Muscle of leg (tissue), 11 donors: ENCODE data around the gene WEE1. TPM values are rescaled to one million over a fixed set of nuclear protein-coding genes. Genes with fewer than 3 reads are reported as not detected.

Source experiments
- DNase-seq: peaks from one replicate; pipeline ENCODE4 v3.0.0; 2013
- H3K27ac ChIP-seq: one replicate; pipeline ENCODE4 v1.5.1; 2013; ENCODE audit warnings: mild to moderate bottlenecking, low read length, control low read depth
- H3K27me3 ChIP-seq: one replicate; pipeline ENCODE4 v1.6.1; 2013; ENCODE audit warnings: low read length; ENCODE audit not compliant: control insufficient read depth, insufficient read depth
- H3K36me3 ChIP-seq: one replicate; pipeline ENCODE4 v1.6.1; 2013; ENCODE audit warnings: low read length; ENCODE audit not compliant: control insufficient read depth, insufficient read depth
- H3K4me1 ChIP-seq: one replicate; pipeline ENCODE4 v1.6.1; 2013; ENCODE audit warnings: low read length; ENCODE audit not compliant: control insufficient read depth, insufficient read depth
- H3K4me3 ChIP-seq: one replicate; pipeline ENCODE4 v1.5.1; 2013; ENCODE audit warnings: low read length, control low read depth
- H3K9me3 ChIP-seq: replicated peaks from 2 replicates; pipeline ENCODE4 v1.6.1; 2013; ENCODE audit warnings: low read depth, low read length; ENCODE audit not compliant: control insufficient read depth
- WGBS: methylation state at CpG from one replicate; pipeline ENCODE4 v1.1.5; 2013; ENCODE audit warnings: missing lambda C conversion rate; ENCODE audit not compliant: insufficient coverage; 5-methylcytosine and 5-hydroxymethylcytosine counted together
- polyA plus RNA-seq, 8 donors: library from polyadenylated mRNA; unstranded; fragments of 120-200 nt; gene quantifications; one replicate each; pipeline versions ENCODE4 v1.2.1 to v1.2.3, GENCODE V29; 2013; ENCODE audit warnings: inconsistent platforms in 1 of 8, low replicate concordance in 1 of 8; ENCODE audit not compliant: insufficient read length in 8 of 8, insufficient read depth in 1 of 8
- total RNA-seq: library from RNA; stranded (reverse); fragments of 120-200 nt; gene quantifications from one replicate; pipeline ENCODE4 v1.2.4, GENCODE V29; 2013

Gene WEE1
- total and polyA plus RNA-seq, 9 donors = 25.4 to 50.9 (median 36.1) TPM

- no peak overlapping the region for H3K4me3 ChIP-seq
- no peaks in the 10 kb centered on the region for H3K27me3 ChIP-seq
- H3K27ac ChIP-seq = no peak overlapping the region
- H3K36me3 ChIP-seq = no peaks in the 10 kb centered on the region
- peaks cover 9% of the 10 kb centered on the region for H3K4me1 ChIP-seq
- DNase-seq = no peak
- no peaks in the 10 kb centered on the region for H3K9me3 ChIP-seq
- WGBS = 97% methylated on average over 7 of the region's 7 CpGs
Observed at GRCh38 chr11:9609002-9609759, 35.7 kb downstream of the WEE1 start.

GRCh38 chr11:9609841-9610240 lies 36.4 kb downstream of the WEE1 start:
- Histone ChIP-seq H3K27me3 (no peaks in the 10 kb centered on the region), H3K4me1 (peaks cover 12% of the 10 kb centered on the region), H3K4me3 (no peak overlapping the region), H3K36me3 (no peaks in the 10 kb centered on the region), H3K9me3 (no peaks in the 10 kb centered on the region), H3K27ac (no peak overlapping the region)
- WGBS = 100% methylated on average over 1 of the region's 3 CpGs
- no peak for DNase-seq

- under 1% methylated on average over 29 of the region's 35 CpGs for WGBS
- Histone ChIP-seq H3K27ac (peak overlapping the region; percentile 96), H3K9me3 (no peaks in the 10 kb centered on the region), H3K4me1 (peaks cover 12% of the 10 kb centered on the region), H3K27me3 (no peaks in the 10 kb centered on the region), H3K36me3 (no peaks in the 10 kb centered on the region), H3K4me3 (peak overlapping the region; percentile 49)
- peak; percentile 99 for DNase-seq
Observed at GRCh38 chr11:9613118-9613829, 39.8 kb downstream of the WEE1 start.

- H3K4me3 ChIP-seq = peak overlapping the region; percentile 49
- H3K4me1 ChIP-seq = peaks cover 12% of the 10 kb centered on the region
- peak overlapping the region; percentile 96 for H3K27ac ChIP-seq
- no peaks in the 10 kb centered on the region for H3K27me3 ChIP-seq
- peak; percentile 87 for DNase-seq
- no peaks in the 10 kb centered on the region for H3K36me3 ChIP-seq
- no peaks in the 10 kb centered on the region for H3K9me3 ChIP-seq
- WGBS = 2% methylated on average over 34 of the region's 54 CpGs
Observed at GRCh38 chr11:9613830-9614762, 40.6 kb downstream of the WEE1 start.

DNA sequence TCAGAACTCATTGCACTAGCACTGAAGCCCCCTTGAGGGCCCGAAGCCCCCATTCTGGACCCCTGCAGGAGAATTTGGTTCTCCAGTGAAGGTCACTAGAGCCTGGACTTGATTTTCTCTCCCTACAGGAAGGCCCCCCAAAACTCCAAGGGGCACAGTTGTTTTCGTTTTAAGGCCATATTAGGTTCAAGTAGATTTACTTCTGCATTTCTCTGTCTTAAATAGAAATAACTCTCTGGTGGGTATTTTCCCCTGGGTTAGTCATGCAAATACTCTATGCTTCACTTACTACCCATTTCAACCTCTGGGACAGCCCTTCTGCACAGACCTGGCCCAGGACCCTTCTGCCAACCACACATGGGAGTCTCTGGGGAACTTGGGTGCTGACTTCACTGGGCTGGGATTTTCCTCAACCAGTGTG lies 41.6 kb downstream of the WEE1 start:
- DNase-seq = peak; percentile 41

DNA sequence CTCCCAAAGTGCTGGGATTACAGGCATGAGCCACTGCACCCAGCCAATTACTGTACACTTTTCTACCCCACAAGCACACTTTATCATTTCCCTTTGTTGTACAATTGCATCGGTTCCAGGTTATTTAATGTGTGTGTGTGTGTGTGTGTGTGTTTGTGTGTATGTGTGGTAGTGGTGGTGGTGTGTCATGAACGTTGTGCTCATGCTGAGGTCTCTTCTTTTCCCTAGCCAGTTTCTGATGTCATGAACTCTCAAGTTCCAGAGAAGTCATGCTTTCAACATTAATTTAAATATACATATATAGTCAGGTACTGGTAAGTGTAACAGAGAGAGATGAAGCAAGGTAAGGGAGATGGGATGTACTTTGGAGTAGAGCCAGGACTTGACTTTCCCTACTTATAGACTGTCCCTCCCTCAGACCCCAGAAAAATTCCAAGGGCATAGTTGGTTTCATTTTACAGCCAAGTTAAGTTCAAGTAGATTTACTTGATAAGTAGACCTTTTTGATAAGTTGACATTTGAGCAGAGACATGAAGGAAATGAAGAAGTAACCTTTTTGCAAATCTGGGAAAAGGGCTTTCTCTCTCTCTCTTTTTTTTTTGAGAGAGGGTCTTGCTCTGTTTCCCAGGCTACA lies 42.7 kb downstream of the WEE1 start:
- DNase-seq = no peak
- Histone ChIP-seq H3K9me3 (no peaks in the 10 kb centered on the region), H3K27me3 (no peaks in the 10 kb centered on the region), H3K27ac (no peak overlapping the region), H3K4me3 (no peak overlapping the region), H3K36me3 (no peaks in the 10 kb centered on the region), H3K4me1 (peaks cover 12% of the 10 kb centered on the region)
- no CpG with 5 or more reads among the region's 2 CpGs for WGBS

More for the DNA sequence above, 41.6 kb downstream of the WEE1 start:
- H3K27ac ChIP-seq = peak overlapping the region; percentile 96
- no peak overlapping the region for H3K4me3 ChIP-seq
- H3K27me3 ChIP-seq = no peaks in the 10 kb centered on the region
- no peaks in the 10 kb centered on the region for H3K9me3 ChIP-seq
- 67% methylated on average over 1 of the region's 2 CpGs for WGBS
- H3K4me1 ChIP-seq = peaks cover 12% of the 10 kb centered on the region
- no peaks in the 10 kb centered on the region for H3K36me3 ChIP-seq

DNA sequence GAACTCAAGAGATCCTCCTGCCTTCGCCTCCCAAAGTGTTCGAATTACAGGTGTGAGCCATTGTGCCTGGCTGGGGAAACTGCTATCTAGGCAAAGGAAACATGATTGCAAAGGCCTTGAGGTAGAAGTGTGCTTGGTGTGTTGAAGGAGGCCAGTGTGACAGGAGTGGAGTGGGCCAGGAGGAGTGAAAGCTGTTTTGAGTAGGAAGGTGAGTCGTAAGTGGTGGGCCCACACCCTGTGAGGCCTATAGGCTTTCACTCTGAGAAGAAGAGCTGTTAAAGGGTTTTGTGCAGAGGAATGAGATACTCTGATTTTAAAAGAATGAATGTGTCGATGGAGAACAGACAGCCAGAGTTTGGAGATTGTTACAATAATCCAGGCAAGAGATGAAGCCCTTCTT lies 43.4 kb downstream of the WEE1 start:
- no peaks in the 10 kb centered on the region for H3K9me3 ChIP-seq
- no peak for DNase-seq
- 95% methylated on average over 4 of the region's 4 CpGs for WGBS
- H3K36me3 ChIP-seq = no peaks in the 10 kb centered on the region
- H3K27me3 ChIP-seq = no peaks in the 10 kb centered on the region
- peaks cover 12% of the 10 kb centered on the region for H3K4me1 ChIP-seq
- no peak overlapping the region for H3K4me3 ChIP-seq
- H3K27ac ChIP-seq = no peak overlapping the region

GRCh38 chr11:9617940-9618339 lies 44.5 kb downstream of the WEE1 start:
- WGBS = 62% methylated on average over 2 of the region's 5 CpGs
- Histone ChIP-seq H3K4me3 (no peak overlapping the region), H3K27ac (peak overlapping the region; percentile 51), H3K4me1 (peaks cover 10% of the 10 kb centered on the region), H3K9me3 (no peaks in the 10 kb centered on the region), H3K36me3 (no peaks in the 10 kb centered on the region), H3K27me3 (no peaks in the 10 kb centered on the region)
- DNase-seq = peak; percentile 78

- no peak for DNase-seq
- H3K27me3 ChIP-seq = no peaks in the 10 kb centered on the region
- no peak overlapping the region for H3K27ac ChIP-seq
- H3K4me3 ChIP-seq = no peak overlapping the region
- WGBS = 86% methylated on average over 1 of the region's 1 CpG
- peaks cover 4% of the 10 kb centered on the region for H3K4me1 ChIP-seq
- no peaks in the 10 kb centered on the region for H3K36me3 ChIP-seq
- no peaks in the 10 kb centered on the region for H3K9me3 ChIP-seq
Observed at GRCh38 chr11:9619004-9619403, 45.5 kb downstream of the WEE1 start.
